Activated T-helper 1 cell treated with anti-CD3 and anti-CD28 coated beads, Interleukin-2, amount 50 U/mL, for 16 hours (primary cell): ENCODE measurements around the gene FAM210B.
"Not testable (repeated sequence)": the region's sequence is repeated elsewhere in the genome, so short reads cannot be mapped to it uniquely, and the experiment has no call there.

ENCODE experiments used
- DNase-seq, 2 donors: peaks; one replicate each; pipeline ENCODE4 v3.0.0-alpha.2; 2020; ENCODE audit warnings: low read depth in 1 of 2, low spot score in 1 of 2

Gene FAM210B

DNA sequence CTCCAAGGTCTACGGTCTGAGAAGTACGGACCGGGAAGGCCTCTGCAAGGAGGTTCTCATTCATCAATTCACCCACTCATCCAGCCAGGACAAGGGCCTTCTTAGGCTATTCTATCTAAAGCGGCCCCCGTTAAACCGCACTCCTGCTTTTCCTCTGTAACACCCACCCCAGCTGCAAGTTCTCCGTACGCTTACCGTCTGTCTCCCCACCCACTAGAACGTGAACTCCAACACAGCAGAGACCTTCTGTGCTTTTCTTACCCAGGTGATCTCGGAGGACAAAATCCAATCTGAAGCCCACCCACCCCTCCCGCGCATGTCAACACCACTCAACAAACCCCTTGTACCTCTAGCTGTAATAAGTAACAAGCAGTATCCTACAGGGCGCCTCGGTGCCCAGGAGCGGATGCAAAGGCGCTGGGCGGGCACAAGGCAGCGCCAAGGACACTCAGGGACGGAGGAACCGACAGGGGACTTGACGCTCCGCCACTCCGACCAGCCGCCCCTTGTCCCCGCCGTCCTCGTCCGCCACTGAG is 32.9 kb downstream of the FAM210B start:
- DNase-seq: no peak

DNA sequence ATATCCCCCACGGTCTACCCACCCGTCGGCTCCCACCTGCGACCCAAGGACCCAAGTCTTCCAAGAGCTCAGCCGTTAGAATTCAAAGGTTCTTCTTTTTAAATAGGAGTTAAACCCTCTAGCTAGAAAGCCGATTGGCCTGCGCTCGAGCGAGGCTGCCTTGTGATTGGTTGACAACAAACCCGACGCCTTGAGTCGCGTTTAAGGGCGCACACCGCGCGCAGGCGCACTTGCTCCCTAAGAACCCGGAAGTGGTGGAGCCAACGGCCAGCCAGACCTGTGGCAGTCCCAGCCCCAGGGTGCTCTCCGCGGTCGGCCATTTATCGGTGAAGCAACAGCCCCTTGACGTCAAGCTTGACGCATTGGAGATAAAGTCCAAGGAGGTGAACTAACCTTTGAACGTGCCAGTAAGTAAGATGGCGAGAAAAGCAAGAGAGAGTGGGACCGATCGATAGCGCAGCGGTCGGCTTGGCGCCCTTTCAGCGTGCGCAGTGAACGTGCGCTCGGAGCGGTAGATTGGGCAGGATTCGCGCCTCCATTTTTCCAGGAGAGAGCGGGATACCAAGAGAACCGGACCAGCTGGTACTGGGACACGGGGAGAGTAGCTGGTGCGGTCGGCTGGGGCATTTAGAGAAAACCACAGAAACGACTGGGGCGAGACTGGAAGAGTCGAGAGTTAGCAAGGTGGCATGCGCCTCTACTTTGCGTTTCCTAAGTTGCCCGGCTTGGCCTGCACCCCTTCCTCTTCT is 33.5 kb downstream of the FAM210B start, which contains the start of the genes AURKA and CSTF1:
AURKA (minus strand) TSS at position 84 of the 749 bp plus-strand sequence. CDS start 4,018 bp downstream, outside the sequence.
CSTF1 (plus strand) TSS at position 514 of the 749 bp plus-strand sequence. CDS start 2,908 bp downstream, outside the sequence.
- DNase-seq: peak; percentile 98 to 100

DNA sequence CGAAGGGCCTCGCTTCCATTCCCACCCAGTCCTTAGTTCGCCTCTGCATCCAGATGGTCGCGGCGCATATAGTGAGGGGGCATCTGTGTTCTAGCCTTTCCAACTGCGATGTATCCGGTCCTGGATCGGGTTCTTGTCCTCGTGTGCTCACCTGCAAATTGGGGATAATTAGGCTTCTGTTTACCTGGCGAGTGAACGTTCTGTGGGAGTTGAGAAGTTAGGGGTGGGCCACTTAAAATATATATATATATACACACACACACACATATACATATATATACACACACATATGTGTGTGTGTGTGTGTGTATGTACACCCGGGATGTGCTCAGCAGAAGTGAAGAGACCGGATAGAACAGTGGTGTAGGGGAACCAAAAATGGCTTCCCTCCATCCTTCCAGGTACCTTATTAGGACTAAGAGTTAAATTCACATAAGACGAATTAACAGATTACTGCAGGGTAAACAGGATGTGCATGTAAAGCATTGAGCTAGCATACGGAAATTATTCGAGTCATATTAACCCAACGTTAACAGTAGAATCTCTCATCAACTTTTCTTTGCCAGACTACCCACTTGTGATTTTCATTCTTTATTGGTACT is 34.2 kb downstream of the FAM210B start:
- no peak for DNase-seq

DNA sequence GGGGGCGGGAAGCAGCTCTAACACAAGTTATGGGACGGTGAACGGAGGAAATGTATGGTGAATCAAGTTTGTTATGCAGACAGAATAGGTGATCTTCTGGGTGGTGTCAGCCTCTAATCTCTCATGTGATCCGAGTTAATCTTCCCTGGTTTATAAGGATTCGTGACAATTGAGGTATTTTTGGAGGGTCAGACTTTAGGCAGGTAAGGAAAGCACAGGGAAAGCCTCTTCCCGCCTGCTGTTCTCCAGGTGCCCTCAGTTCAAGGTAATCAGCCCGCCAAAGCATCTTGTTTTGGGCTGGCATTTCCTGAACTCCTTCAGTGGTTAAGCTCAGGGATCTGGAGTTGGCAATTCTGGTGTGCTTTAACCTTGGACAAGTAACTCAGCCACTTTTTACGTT is 34.9 kb downstream of the FAM210B start:
- DNase-seq: no peak

DNA sequence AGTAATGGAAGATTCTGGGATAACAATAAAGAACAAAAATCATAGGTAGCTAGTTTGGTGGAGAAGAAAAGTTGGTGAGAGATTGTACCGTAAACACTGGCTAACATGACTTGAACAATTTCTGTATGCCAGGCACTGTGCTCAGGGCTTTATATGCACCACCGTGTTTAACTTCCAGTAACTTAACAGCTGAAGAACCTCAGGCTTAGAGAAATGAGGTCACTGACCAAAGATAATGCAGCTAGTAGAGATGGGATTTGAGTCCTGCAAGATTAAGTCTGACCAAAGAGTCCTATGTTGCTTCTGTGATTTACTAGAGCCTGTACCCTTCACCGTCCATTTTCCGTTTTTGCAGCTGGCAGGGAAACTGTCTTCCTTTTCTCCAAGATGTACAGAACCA is 36.4 kb downstream of the FAM210B start:
- no peak for DNase-seq

DNA sequence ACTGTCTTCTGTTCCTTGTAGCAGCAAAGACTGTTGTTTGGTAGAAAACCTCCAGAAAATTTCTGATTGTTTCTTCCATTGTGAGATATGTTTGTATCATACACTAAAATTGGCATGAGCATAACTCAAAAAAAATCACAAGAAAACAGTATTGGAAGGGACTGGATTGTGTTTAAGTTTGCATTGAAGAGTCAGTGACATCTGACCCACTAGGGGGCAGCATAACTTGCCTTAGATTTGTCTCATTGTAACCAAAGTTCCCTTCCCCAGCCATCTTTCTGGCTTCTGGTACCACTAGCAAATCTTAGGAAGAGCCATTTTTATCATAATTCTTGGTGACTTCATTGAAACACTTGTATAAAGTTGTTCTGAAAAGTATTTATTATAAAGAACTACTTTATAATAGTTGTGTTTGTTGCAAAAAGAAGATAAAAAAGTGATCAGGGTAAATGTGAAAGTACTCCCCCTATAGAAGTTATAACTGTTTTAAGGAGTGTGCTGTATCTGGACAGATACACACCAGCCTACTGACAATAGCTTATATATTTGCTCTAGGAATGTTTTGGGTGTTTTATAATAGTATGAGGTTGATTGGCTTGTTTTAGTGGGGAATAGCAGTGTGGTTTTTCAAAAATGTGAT is 41.3 kb downstream of the FAM210B start:
- DNase-seq: peak in 1 of 2 donors; percentile 36

DNA sequence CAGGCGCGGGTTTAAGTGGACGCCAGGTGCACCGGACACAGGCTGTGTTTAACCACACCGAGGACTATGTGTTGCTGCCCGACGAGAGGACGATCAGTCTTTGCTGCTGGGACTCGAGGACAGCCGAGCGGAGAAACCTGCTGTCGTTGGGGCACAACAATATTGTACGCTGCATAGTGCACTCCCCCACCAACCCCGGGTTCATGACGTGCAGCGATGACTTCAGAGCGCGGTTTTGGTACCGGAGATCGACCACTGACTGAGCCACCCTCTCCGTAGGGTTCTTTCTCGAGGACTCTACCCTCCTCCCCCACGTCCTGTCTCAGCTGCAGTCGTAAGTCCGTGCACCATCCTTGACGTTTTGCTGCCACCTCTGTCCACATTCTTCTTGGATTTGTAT is 44.7 kb downstream of the FAM210B start:
- DNase-seq: no peak

DNA sequence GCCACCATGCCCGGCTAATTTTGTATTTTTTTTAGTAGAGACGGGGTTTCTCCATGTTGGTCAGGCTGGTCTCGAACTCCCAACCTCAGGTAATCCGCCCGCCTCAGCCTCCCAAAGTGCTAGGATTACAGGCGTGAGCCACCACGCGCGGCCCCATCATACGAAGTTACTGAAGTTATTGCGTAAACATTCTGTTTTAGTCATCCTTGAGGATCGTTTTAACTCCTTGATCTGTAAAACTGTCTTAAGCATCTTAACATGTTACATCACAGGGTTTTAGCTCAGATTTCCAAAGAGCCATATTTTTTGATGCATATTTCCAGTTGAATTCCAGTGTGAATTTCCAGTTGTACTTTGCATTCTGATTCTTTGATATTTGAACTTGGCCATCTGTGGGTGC is 46.6 kb downstream of the FAM210B start:
- not testable (repeated sequence) for DNase-seq

DNA sequence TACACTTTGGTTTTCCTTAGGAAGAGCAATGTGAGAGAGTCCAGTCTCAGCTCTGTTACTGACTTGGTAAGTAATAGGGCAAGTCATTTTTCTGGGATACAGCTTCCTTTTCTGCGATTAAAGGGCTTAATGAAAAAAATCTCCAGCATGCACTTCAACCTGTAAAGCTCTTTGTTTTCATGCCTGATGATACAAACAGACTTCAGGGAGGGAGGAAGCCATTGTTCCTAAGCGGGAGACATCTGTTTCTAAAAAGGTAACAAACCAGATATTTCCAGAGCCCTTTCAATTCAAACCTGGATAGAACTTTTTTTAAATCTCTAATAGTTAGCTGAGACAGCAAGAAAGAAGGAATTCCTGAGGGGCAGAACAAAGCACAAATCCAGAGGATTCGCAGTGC is 48.1 kb downstream of the FAM210B start:
- DNase-seq: no peak

DNA sequence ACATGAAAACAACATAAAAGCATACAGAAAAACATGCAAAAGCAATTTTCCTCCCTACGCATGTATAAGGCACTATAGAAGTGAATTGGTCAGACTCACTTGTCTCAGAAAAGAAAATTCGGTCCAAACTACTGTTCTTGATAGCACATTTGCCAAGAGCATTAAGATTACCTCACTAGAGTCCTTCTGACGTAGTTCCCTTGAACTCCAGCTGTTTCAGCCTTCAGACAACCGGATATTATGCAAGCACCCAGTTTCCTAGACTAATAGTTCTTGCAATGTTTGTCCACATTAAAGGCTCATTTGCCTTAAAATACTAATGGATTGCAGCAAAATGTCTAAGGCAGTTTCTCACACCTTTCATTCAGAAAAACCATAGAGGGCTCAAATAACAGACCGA is 50.7 kb downstream of the FAM210B start:
- no peak for DNase-seq

DNA sequence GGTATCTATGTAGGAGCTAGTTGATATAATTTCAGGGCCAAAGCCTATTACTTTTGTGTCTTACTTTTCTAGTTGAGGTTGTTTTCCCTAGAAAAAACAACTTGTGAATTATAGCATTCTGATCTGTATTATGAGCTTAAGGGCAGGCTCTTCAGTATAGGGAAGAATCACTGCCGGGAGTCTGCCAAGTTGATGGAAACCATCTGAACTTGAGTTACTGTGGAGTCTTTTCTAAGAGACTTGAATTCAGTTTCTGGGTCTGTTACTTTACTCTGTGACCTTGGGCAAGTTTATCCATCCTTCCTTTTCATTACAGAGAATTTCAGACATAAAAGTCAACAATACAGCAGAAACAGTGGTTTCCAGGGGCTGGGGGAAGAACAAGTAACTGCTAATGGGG is 51.2 kb downstream of the FAM210B start:
- DNase-seq: no peak

DNA sequence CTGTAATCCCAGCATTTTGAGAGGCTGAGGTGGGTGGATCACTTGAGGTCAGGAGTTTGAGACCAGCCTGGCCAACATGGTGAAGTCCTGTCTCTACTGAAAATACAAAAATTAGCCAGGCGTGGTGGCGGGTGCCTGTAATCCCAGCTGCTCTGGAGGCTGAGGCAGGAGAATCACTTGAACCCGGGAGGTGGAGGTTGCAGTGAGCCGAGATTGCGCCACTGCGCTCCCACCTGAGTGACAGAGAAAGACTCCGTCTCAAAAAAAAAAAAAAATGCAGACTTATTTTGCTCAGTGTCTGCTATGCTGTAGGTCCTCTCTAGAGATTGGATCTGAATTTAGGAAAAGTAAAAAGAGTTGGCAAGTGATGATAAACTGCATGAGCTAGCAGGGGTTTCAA is 52.5 kb downstream of the FAM210B start:
- DNase-seq: not testable (repeated sequence)

DNA sequence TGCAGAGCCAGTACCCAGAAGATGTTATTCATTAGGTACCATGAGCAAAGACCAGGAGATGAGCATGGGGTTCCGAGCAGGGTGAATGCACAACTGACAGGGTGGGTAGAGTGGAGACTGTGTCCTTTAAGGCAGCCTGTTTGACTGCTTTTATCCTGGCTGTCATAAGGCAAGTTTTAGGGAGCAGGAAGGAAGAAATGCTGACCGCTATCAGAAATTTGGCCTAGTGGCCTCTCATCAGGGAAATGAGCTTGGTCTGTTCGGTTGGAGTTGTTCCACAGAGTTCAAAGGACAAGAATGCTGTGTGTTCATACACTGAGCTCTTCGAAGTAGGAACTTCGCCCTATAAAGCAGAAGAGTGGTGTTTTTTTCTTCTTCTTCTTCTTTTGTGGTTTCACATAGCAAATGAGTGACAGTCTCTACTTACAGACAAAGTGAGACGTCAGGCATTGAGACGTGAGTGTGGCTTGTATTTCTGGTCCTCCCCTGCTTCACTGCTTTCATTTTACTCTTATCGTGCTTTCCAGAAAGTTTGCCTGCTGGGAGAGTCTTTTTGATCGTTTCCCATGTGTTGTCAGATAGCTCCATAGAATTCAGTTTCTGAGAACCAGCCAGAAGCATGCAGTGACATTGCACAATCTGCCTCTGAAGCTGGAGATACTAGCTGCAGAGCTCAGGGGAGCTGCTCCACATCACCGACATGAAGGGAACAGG is 53.1 kb downstream of the FAM210B start, which contains the start of gene CASS4:
CASS4 (plus strand) TSS at position 502 of the 714 bp plus-strand sequence; CDS start at position 701, 199 bp downstream.
- DNase-seq: no peak

DNA sequence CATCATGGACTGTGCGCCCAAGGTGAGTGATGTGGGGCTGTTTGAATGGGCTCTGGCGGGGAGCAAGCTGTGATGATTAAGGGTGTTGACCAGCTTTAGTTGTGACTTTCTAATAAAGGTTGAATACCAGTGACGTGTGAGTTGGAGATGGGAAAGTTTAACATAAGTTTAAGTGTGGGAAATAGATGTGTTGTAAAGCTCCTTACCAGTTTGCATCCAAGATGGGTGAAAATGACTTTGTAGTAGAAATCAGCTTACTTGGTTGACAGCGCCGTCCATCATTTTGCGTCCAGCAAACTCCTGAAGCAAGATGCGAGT is 53.7 kb downstream of the FAM210B start:
- no peak for DNase-seq

DNA sequence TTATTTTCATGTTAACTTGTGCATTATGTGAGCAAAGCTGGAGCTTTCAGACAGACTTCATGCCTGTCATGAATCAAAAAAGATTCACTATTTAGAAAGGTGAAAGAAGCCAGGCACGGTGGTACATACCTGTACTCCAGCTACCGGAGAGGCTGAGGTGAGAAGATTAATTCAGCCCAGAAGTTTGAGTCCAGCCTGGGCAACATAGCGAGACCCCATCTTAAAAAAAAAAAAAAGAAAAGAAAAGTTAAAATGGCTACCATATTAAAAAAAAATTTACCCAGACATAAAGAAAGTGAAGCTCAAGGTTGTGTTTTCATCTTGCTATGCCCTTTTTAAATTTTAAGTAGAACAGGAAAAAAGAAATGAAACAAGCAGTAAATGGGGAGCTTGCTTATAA is 54.2 kb downstream of the FAM210B start:
- DNase-seq: no peak

DNA sequence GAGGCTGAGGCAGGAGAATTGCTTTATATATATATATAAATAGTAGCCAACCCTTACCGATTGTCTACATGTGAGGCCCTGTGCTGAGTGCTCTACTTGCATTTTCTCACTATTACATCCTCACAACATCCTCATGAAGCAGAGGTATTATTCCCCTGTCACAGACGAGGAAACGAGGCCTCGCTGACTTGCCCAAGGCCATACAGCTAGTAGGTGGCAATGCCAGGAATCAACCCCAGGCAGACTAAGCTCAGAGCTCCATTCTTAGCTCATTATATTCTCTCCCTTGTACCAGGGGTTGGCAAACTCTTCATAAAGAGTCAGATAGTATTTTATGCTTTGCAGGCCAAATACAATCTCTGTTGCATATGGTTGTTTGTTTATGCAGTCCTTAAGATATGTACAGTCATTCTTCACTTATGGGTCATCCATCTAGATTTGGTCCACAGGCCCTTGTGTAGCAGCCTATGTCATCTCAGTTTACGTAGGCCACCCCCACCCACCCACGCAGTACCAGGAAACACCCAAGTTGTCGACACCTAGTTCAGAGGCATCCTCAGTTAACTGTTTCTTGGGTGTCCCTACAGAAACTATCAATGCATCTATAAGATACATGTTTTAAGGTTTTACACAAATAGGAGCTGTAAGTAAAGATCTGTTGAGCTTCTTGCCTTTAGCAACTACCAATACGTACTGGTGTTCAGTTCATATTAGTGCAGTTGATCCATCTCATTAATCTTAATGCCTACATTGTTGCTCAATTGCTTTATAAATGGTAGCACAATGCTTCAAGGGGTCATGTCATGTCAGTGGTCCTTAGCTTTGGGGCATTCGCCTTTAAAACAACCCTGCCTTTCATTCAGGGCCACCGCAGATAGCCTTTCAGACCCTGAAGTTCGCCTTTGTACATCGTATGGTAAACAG is 56.3 kb downstream of the FAM210B start:
- no peak for DNase-seq

DNA sequence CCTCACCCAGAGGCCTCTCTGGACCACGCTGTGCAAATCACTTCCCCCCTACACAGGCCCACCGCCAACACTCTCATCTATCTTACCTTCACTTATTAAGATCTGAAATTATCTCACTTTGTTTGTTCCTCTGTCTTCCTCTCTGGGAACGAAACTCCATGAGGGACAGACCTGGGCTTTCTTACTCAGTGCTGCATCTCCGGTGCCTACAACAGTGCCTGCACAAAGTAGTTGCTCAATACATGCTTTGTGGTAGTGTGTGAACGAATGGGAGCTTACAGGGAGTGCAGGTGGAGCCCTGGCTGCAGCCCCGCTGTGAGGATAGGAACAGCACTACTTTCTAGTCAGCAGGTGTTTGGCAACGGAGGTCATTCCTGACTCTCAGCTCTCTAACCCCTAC is 58.6 kb downstream of the FAM210B start:
- DNase-seq: no peak

DNA sequence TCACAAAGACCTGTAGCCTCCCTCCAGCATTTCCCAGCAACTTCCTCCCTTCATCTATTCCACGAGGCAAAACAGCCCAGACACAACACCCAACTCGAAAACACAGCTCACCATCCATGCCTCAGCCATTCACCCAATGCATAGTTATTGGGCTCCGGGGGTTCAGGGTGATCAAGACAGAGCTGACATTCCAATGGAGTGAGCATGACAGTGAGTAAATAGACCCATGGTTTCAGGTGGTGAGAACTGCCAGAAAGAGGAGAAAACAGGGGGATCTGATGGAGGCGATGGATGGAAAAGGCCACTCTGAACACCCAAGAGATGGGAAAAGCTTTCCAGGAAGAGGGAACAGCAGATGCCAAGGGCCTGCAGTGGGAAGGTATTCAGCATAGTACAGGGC is 59.1 kb downstream of the FAM210B start:
- no peak for DNase-seq
